DOHH2 (cell line): ENCODE measurements around the gene GREM2.

ENCODE experiments used
- H3F3A ChIP-seq: fragments of 200-600 bp; sonication (generic), shearing (Covaris generic); 2 replicates; pipeline ENCODE4 v1.6.0; 2016; ENCODE audit warnings: antibody characterized with exemption, mild to moderate bottlenecking; ENCODE audit not compliant: control insufficient read depth, insufficient read depth
- H3K27ac ChIP-seq: fragments of 200-600 bp; sonication (generic); 2 replicates; pipeline ENCODE4 v1.5.1; 2014; ENCODE audit warnings: low read depth, mild to moderate bottlenecking, low read length, moderate library complexity
- H3K27me3 ChIP-seq: fragments of 200-600 bp; sonication (generic); 2 replicates; pipeline ENCODE4 v1.6.1; 2014; ENCODE audit warnings: mild to moderate bottlenecking, low read length, mixed read lengths; ENCODE audit not compliant: control insufficient read depth
- H3K36me3 ChIP-seq: fragments of 200-600 bp; sonication (generic); 2 replicates; pipeline ENCODE4 v1.6.1; 2014; ENCODE audit warnings: mild to moderate bottlenecking, low read length, moderate library complexity, mixed read lengths; ENCODE audit not compliant: control insufficient read depth
- H3K4me1 ChIP-seq: fragments of 200-600 bp; sonication (generic); 2 replicates; pipeline ENCODE4 v1.6.1; 2014; ENCODE audit warnings: mild to moderate bottlenecking, low read length, mixed read lengths; ENCODE audit not compliant: control insufficient read depth
- H3K4me2 ChIP-seq: fragments of 200-600 bp; sonication (generic); 2 replicates; pipeline ENCODE4 v1.6.0; 2014; ENCODE audit warnings: mild to moderate bottlenecking, low read length, moderate library complexity
- H3K4me3 ChIP-seq: fragments of 200-600 bp; sonication (generic); 2 replicates; pipeline ENCODE4 v1.5.1; 2014; ENCODE audit warnings: mild to moderate bottlenecking, low read length, mixed read lengths
- H3K79me2 ChIP-seq: fragments of 200-600 bp; sonication (generic); 2 replicates; pipeline ENCODE4 v1.6.1; 2014; ENCODE audit warnings: mild to moderate bottlenecking, low read length, mixed read lengths; ENCODE audit not compliant: control insufficient read depth
- H3K9me2 ChIP-seq: fragments of 200-600 bp; sonication (generic); replicated peaks from 2 replicates; pipeline ENCODE4 v1.6.1; 2014; ENCODE audit warnings: mild to moderate bottlenecking, low read length, mixed read lengths; ENCODE audit not compliant: control insufficient read depth
- H3K9me3 ChIP-seq: fragments of 200-600 bp; sonication (generic); 2 replicates; pipeline ENCODE4 v1.6.1; 2014; ENCODE audit warnings: antibody characterized with exemption, low read length, mixed read lengths; ENCODE audit not compliant: control insufficient read depth, insufficient read depth
- H4K20me1 ChIP-seq: fragments of 200-600 bp; sonication (generic); 2 replicates; pipeline ENCODE4 v1.6.0; 2014; ENCODE audit warnings: low read depth, mild to moderate bottlenecking, antibody characterized with exemption, low read length, moderate library complexity; ENCODE audit not compliant: control insufficient read depth, insufficient read depth
- EZH2phosphoT487 ChIP-seq: fragments of 200-600 bp; sonication (generic); IDR thresholded peaks from 2 replicates; pipeline ENCODE4 v1.6.1; 2017; ENCODE audit warnings: borderline replicate concordance, mild to moderate bottlenecking, antibody characterized with exemption, low read length, moderate library complexity, mixed read lengths
- TF ChIP-seq, protein P1 (sequence below): fragments of 200-600 bp; sonication (generic); IDR thresholded peaks from one replicate; pipeline ENCODE4 v1.5.1; 2014; ENCODE audit warnings: antibody characterized with exemption, mild to moderate bottlenecking, low read depth, low read length; ENCODE audit not compliant: poor library complexity, severe bottlenecking

Gene GREM2

DNA sequence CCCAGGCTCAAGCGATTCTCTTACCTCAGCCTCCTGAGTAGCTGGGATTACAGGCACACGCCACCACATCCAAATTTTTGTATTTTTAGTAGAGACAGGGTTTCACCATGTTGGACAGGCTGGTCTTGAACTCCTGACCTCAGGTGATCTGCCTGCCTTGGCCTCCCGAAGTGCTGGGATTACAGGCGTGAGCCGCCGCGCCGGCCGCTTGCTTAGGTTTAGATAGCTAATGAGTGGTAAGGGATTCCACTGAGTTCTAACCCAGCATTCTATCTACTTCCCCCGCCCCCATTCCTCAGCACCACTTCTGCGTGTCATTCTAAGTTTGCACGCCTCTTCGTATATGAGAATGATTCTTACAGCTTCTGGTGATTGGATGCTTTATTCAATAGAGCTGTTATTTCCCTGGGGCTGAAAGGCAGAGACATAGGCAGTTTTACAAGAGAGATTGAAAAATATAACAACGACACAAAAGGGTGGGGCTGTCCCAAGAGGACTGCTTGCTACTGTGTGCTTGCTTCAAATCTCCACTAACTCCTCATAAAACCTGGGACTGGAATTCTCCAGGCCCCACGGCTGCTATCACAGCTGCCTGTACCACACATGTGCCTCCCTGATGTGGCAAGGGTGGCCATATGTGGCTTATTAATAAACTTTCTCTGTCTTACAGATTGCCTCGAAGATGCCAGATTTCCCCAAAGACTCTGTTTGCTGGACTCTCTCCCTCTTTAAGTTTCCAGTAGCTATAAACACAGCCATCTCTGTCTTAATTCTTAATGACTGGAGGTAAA lies 23.7 kb upstream of the GREM2 start:
- Histone ChIP-seq H3K27ac (no peak overlapping the region), H3F3A (no peaks in the 10 kb centered on the region), H3K9me3 (no peaks in the 10 kb centered on the region), H3K4me1 (no peaks in the 10 kb centered on the region), H4K20me1 (no peaks in the 10 kb centered on the region), H3K4me2 (no peak overlapping the region), H3K9me2 (no peaks in the 10 kb centered on the region), H3K27me3 (no peaks in the 10 kb centered on the region), H3K4me3 (no peak overlapping the region), H3K79me2 (no peaks in the 10 kb centered on the region), H3K36me3 (no peaks in the 10 kb centered on the region)
- TF ChIP-seq, protein P1, sequence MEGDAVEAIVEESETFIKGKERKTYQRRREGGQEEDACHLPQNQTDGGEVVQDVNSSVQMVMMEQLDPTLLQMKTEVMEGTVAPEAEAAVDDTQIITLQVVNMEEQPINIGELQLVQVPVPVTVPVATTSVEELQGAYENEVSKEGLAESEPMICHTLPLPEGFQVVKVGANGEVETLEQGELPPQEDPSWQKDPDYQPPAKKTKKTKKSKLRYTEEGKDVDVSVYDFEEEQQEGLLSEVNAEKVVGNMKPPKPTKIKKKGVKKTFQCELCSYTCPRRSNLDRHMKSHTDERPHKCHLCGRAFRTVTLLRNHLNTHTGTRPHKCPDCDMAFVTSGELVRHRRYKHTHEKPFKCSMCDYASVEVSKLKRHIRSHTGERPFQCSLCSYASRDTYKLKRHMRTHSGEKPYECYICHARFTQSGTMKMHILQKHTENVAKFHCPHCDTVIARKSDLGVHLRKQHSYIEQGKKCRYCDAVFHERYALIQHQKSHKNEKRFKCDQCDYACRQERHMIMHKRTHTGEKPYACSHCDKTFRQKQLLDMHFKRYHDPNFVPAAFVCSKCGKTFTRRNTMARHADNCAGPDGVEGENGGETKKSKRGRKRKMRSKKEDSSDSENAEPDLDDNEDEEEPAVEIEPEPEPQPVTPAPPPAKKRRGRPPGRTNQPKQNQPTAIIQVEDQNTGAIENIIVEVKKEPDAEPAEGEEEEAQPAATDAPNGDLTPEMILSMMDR = no peak
- no peak for TF ChIP-seq EZH2phosphoT487

DNA sequence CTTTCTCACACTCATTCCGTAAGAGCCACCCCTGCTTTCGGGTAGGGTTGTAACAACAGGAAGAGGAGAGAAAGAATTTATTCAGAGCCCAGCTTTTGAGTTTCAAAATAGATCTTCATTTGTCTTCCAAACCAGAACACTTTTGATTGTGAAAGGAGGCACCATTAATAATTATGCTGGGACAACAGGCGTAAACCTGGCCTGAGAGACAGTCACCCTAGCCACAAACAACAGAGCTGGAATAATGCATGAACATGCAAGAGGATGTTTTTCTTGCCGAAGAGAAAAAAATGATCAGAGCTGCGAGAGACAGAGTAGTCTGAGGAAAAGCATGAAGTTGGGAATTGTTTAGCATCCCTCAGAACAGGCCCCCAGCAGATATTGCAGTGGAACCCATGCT lies 18.5 kb upstream of the GREM2 start:
- TF ChIP-seq EZH2phosphoT487 = no peak
- TF ChIP-seq, protein P1 = no peak
- Histone ChIP-seq H4K20me1 (no peaks in the 10 kb centered on the region), H3K27me3 (no peaks in the 10 kb centered on the region), H3K79me2 (no peaks in the 10 kb centered on the region), H3K9me2 (no peaks in the 10 kb centered on the region), H3K9me3 (no peaks in the 10 kb centered on the region), H3K36me3 (no peaks in the 10 kb centered on the region), H3K4me1 (no peaks in the 10 kb centered on the region), H3K4me2 (no peak overlapping the region), H3F3A (no peaks in the 10 kb centered on the region), H3K4me3 (no peak overlapping the region), H3K27ac (no peak overlapping the region)

DNA sequence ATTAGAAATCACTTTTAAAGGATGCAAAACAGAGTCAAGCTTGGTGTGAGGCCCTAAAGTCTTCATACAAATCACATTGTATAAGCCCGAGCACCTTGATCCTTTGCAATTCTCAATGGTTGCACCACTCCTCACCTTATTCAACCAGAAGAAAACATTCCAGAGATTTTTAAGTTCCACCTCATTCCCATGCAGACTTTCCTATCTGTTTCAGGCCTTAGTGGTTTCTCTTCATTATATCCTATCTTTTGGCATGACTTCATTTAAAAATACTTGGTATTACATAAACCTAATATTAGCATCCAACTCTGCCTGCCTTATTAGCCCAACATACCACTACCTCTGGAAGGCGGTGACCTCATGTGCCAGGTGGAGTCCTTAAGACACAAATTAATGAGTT lies 9.3 kb upstream of the GREM2 start:
- no peaks in the 10 kb centered on the region for H3K9me2 ChIP-seq
- H4K20me1 ChIP-seq = no peaks in the 10 kb centered on the region
- no peak overlapping the region for H3K4me2 ChIP-seq
- H3K9me3 ChIP-seq = no peaks in the 10 kb centered on the region
- H3K4me3 ChIP-seq = no peak overlapping the region
- TF ChIP-seq, protein P1 = no peak
- no peak for TF ChIP-seq EZH2phosphoT487
- H3F3A ChIP-seq = no peaks in the 10 kb centered on the region
- no peaks in the 10 kb centered on the region for H3K4me1 ChIP-seq
- H3K36me3 ChIP-seq = no peaks in the 10 kb centered on the region
- no peaks in the 10 kb centered on the region for H3K27me3 ChIP-seq
- H3K27ac ChIP-seq = no peak overlapping the region
- H3K79me2 ChIP-seq = no peaks in the 10 kb centered on the region
